GM12865 (cell line): ENCODE measurements around the gene CERS6.

Source experiments
- DNase-seq: peaks from one replicate; pipeline ENCODE4 v3.0.0; 2010; ENCODE audit warnings: low read depth
- H3K4me3 ChIP-seq: 2 replicates; pipeline ENCODE4 v1.5.1; 2011; ENCODE audit warnings: mild to moderate bottlenecking, low read depth, low read length, control low read depth
- CTCF ChIP-seq: IDR thresholded peaks from 2 replicates; pipeline ENCODE4 v1.5.1; 2011; ENCODE audit warnings: low read length, control low read depth, low read depth, inconsistent platforms; ENCODE audit not compliant: insufficient read depth; ENCODE audit errors: missing control alignments

Gene CERS6

GRCh38 chr2:168459256-168459655, 3.2 kb downstream of the CERS6 start:
- DNase-seq = no peak
- H3K4me3 ChIP-seq = 0 out of 2 replicates have a peak overlapping the region, but pooled peaks have one; percentile 6
- no peak for TF ChIP-seq CTCF

- TF ChIP-seq CTCF = no peak
- no peak for DNase-seq
- H3K4me3 ChIP-seq = no peak overlapping the region
Observed at GRCh38 chr2:168460571-168460970, 4.5 kb downstream of the CERS6 start.

- no peak for TF ChIP-seq CTCF
- H3K4me3 ChIP-seq = no peak overlapping the region
- no peak for DNase-seq
Observed at GRCh38 chr2:168461178-168461941, 5.3 kb downstream of the CERS6 start.

GRCh38 chr2:168461942-168462331, 5.9 kb downstream of the CERS6 start:
- no peak for DNase-seq
- H3K4me3 ChIP-seq = no peak overlapping the region
- TF ChIP-seq CTCF = no peak

GRCh38 chr2:168462543-168463045, 6.5 kb downstream of the CERS6 start:
- H3K4me3 ChIP-seq = no peak overlapping the region
- DNase-seq = no peak
- TF ChIP-seq CTCF = no peak

GRCh38 chr2:168465594-168465993, 9.5 kb downstream of the CERS6 start:
- no peak for TF ChIP-seq CTCF
- no peak overlapping the region for H3K4me3 ChIP-seq
- DNase-seq = peak; percentile 45

- DNase-seq = no peak
- no peak overlapping the region for H3K4me3 ChIP-seq
- TF ChIP-seq CTCF = no peak
Observed at GRCh38 chr2:168466190-168466737, 10.2 kb downstream of the CERS6 start.
